HG02678 (cell line): ENCODE measurements around the gene KLHL14.

Source experiments
- ATAC-seq: cut with Tn5 transposase; IDR thresholded peaks from one replicate; pipeline ENCODE4 v1.9.1; 2021; ENCODE audit warnings: mild to moderate bottlenecking, moderate library complexity; ENCODE audit not compliant: unreplicated experiment

Gene KLHL14

DNA sequence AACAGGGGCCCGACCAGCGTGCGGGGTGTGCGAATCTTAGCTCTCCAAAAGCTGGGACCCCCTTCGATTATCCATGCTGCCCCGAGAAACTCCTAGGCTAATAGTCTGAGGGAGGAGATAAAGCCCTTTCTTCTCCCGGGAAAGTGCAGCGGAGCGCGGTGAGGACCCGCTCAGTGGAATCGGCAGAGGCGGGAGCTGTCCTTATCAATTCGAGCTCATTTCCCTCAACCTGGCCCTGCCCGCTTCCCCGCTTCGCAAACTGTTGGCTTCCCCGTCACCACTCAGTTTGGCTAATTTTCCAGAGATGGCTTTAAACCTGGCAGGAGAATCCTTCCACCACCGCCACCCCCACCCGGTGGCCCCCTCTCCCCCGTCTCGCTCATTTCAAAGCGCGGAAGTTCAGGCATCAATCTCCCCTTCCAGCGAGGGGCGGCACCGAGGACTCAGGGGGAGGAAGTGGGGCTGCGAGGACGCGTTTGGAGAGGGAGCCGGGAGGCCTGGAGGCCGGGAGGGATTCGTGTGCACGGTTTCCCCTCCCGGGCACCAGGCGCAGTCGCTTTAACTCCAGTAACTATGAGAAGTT, 1.6 kb downstream of the KLHL14 start:
- ATAC-seq: no peak

DNA sequence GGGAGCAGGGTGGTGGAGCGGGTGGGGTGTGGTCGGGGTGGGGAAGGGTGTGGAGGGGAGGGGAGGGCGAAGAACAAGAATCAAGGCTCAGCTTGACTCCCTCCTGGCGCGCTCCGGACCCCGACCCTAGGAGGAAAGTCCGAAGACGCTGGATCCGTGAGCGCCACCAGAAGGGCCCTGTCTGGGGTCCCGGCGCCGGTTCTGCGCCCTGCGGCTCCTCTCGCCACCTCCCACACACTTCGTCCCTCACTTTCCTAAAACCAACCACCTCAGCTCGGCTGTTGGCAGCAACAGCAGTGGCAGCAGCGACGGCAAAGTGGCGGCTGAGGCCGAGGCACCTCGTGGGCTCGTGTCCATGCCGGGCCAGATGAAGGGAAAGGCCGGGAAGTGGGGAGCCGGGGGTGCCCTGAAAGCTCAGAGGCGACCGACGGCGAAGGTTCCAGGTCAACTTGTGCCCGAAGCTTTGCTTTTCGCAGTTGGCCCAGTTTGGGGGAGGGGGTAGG, 2.1 kb downstream of the KLHL14 start:
- ATAC-seq: no peak

DNA sequence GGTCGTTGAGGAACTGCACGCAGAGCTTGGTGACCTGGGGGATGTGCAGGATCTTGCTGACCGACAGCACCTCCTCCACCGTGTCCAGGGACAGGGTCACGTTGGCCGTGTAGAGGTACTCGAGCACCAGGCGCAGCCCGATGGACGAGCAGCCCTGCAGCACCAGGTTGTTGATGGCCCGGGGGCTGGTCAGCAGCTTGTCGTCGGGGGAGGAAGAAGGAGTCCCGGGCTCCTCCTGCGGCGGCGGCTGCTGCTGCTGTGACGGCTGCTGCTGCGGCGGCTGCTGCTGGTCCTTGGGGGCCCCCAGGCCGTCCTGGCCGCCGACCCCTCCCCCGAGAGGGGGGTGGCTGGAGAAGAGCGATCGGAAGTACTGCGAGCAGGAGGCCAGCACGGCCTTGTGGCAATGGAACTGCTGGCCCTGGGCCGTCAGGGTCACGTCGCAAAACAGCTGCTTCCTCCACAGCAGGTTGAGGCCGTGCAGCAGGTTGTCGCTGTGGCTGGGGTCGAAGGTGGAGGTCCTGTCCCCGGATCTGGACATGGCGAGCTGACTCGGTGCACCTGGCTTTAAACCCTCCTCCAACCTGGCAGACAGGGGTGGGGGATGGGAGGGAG, 2.7 kb downstream of the KLHL14 start:
- ATAC-seq: no peak

DNA sequence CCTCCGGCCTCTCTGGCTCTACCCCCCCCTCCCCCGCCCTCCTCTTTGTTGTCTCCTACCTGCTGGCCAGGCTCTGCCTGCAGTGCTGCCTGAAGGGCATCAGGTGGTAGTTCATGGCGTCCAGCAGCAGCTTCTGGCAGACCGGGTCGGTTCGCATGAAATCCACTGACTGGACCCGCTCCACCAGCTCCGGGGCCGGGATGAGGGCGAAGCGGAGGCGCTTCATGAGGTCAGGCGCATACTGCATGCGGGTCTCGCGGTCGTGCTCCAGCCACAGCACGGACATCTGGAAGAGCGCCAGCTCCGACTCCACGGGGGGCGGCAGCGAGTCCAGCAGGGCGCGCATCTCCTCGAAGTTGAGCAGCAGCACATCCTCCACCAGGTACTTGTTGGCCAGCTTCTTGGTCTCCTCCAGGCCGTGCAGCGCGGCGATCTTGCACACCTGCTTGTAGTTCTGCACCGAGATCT, 3.2 kb downstream of the KLHL14 start:
- no peak for ATAC-seq

DNA sequence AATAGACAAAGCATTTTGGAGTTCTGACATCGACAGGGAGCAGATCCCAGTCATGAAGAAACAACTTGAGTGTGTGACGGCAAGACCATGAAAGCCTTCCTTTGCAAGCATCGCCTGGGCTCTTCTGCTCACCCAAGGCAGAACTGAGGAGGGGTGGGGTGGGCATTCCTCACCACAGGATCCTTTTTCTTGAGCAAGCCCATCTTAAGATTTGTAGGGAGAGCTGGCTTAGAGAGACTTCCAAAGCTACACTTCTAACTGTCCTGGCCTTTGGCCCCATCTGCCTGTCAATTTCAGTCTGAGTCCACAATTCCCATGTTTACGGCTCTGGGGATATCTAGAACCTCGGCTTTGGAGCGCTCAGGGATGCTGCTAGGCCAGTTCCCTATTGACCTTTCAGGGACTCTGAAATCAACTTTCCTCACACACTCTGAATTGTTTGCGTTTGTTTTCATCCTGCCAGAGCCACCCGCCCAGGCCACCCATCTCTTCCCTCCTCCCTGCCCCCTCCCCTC, 3.7 kb downstream of the KLHL14 start:
- ATAC-seq: no peak

DNA sequence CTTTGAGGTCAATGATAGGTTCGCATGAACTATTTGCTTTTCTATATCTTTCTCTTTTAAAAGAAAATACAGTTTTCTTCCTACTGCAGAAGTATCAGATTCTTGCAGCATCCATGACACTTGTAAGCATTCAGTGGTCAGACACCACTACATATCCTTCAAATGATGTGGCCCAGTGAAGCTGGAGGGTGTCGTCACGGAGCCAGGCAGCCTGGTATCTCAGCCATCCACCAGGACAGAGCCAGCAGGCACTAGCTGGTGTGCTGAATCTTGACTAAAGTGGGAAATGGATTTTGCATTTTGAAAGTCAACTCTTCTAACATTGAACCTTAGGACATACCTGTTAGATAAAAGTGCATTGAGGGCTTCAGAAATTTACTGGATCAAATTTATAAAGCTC, 5.4 kb downstream of the KLHL14 start:
- ATAC-seq: no peak

DNA sequence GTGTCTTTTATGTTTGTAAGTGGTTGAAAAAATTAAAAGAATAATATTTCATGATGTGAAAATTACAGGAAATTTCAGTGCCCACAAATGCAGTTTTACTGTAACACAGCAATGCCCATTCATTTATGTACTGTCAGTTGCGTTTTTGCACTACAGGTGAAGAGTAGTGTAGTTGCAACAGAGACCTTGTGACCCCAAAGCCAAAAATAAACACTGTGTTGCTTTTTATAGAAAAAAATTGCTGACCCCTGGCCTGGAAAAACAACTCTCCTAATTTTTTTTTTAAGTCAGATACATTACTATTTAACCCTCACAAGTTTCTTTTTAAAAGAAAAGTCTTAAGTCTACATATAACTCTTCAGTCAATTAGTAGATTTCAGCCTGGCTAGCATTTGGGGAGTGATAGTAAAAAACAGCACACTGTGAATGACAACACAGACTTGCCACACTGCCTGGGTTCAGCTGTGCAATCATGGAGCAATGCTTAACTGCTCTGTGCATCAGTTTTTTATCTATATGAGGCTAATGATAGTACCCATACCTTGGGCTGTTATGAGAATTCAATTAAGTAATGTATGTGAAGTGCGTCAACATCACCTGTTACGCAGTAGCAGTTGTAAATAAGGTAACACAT, 8.1 kb downstream of the KLHL14 start:
- no peak for ATAC-seq

DNA sequence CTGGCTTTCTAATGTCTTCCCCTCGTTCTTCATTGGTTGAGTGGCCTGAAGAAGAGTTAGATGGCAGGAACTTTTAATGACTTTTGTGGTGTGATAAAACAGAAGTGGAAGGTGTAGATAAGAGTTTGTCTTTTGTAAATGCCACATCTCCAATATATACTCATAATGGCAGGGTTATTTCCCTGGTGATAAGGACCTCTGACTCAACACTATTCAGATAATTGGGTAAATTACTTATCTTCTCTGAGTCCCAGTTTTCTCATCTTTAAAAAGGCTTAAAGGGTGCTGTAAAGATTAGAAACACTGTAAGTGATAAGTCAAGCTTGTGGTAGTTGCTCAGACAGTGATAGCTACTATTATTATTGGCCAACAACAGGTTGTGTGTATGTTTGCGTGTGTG, 9.5 kb downstream of the KLHL14 start:
- no peak for ATAC-seq

DNA sequence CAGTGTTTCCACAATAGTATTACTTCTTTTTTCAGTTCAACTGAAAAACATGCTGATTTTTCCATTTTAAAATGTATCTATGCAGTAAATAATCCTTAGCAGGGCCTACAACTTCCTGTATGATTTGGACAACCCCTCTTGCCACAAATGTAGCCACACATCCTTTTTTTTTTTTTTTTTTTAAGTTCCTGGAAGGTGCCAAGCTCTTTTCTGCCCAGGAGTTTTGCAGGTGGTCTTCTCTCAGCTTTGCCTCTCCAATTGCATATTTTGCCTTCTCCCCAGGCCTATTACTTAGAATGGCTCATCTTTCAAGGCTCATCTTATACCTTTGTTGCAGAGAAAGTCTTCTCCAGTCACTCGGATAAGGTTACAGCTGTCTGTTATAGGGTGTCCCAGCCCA, 11.6 kb downstream of the KLHL14 start:
- no peak for ATAC-seq

DNA sequence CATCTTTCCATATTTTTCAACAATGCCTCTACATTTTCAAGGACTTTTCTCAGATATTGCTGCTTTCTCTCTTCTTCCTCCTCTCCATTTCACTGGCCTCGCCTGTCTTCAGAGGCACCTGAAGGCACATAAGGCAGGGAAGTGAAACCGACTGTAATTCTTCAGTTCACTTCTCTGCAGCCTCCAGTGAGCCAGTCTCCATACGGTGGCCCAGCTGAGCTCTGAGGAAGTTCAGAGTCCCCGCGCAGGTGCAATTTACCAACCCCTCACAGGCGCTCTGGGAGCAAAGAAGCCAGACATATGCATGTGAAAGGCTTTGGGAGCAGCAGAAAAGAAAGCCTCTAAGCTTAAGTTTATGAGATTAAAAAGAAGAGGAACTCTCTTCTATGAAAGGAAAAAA, 12.4 kb downstream of the KLHL14 start:
- ATAC-seq: peak; percentile 99

DNA sequence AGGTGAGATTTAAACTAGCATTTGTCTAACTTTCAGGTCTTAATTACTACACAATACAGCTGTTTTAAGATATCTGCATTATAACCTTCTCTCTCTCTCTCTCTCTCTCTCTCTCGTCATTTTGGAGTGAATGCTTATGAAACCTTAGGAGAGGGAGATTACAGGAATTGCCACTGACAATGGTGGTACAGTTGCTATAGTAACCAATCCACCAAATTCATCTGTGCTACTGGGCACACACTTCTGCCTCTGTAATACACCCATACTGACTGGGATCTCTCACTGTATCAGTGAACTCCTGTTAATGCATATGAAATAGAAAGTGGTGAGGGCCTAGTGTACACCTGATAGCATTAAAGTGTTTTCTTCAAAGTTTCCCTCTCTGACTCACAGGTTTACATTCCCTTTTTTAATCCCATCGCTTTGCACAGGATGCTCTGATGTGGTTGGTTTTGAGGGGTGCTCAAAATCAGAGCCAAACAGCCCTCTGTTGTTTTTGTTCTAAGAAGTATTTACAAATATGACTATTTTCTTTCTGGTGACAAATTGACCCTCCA, 13.1 kb downstream of the KLHL14 start:
- ATAC-seq: no peak

DNA sequence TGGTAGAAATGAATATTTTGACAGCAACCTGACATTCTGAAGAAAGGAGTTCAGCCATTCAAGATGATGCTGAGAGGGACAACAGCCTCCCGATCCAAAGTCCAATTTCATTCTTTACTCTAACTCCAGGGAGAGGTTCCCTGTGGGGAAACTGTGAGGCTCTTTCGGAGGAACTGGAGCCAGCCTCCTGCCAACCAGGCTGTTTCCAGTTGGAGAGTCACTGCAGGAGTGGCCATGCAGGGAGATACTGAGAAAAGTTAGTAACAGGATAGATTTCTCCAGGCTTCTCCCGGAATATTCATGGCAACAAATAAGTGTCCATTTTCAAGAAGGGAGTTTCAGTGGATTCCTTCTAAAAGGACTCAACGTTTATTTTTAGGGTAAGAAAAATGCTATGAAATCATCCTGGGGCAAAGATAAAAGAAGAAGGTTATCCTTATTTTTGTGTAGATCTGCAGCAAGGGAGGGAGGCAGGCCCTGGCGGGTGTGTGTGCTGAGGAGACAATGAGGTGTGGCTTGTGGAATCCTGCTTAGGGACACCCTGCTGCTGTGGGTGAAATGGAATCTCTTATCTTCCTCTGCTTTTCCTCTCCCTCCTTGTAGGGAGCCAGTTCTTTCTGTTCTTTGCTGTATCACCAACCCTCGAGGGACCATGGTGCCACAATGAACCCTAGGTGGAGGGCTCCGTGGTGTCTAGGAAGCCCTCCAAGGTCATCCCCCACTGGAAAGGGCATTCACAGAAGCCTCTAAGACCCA, 18.1 kb downstream of the KLHL14 start:
- no peak for ATAC-seq

DNA sequence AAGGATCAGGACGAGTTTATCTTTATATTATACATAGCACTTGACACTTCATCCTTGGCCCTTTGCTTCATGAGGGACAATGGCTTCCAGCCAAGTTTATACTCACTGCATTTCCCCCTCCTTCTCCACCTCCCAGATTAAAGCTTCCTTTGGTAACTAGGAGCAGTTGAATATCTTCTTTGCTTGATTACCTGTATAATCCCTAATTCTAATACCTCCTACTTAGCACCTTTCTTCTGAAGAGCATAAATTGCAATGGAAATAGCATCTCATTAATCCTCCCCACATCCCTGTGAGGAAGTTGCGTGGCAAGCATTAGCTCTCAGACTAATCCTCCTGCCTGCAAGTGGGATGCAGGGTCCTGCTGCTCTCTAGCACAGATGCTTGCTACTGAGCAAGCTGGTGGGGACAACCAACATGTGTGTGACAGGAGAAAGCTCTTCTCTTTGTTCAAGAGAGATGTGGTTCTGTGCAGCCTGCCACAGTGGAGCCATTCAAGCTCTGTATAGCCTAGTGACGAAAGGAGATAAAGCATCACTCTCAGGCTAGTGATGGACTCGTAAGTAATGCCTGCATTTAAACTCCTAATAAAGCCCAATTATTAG, 19.1 kb downstream of the KLHL14 start:
- ATAC-seq: no peak

DNA sequence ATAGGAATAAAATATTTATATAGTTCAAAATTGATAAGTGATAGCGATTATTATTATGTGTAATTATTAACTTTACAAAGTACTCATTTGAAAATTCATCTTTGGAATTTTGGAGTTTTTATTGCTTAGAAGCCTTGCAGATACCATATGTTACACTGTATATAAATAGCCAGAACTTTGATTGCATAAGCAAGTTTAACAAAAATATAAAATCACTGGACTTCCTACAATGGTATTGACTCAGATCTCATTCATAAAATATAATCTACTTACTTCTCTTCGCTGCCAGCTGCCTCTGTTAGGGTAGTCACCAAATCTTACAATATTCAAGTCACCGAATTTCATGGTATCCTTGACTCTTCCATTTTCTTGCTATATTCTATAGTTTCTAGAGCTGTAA, 22.5 kb downstream of the KLHL14 start:
- ATAC-seq: no peak

DNA sequence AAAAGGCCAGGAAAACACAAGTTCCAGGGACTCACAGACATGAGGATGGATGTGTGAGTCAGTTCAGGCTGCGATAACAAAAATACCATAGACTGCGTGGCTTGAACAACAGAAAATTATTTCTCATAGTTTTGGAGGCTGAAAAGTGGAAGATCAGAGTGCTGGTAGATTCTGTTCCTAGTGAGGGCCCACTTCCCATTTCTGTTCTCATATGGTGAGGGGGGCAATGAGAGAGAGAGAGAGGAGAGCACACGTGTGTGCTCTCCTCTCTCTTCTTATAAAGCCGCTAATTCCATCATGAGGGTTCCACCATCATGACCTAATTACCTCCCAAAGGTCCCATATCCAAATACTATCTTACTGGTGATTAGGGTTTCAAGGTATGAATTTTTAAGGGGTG, 23.0 kb downstream of the KLHL14 start:
- no peak for ATAC-seq

DNA sequence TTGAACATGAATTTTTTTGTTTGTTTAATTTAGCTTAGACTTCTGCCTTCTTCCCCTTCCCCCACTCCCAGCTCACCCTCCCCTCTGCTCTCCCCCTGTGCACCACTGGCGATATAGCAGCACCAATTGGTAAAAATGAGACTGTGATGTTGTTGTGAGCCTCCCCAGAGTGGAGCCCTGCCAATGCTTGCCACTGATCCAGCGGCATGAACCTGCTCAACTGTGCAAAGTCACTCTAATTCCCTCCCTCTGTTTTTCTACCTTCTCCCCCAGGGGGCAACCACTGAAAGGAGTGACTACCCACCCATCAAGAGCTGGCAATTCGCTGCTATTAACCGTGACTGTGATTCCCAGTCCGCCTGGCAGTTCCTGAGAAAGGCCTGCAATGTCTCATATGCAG, 30.2 kb downstream of the KLHL14 start:
- ATAC-seq: no peak

DNA sequence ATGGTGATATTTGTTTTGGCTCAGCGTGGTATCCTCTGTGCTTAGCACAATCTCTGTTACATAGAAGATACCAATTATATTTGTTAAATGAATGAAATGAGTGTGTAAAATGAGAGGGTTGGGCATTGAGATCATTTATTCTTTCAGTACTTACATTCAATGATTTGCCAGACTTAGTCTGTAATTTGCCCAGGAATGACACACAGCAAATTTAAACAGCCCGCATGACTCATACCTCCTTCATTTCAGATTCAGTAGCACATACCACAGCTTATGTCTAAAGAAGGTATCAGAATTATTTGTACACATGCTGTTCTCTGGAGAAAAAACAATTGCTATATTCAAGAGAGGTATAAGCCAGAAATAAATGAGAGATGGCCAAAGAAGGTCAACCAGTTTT, 37.0 kb downstream of the KLHL14 start:
- ATAC-seq: no peak

DNA sequence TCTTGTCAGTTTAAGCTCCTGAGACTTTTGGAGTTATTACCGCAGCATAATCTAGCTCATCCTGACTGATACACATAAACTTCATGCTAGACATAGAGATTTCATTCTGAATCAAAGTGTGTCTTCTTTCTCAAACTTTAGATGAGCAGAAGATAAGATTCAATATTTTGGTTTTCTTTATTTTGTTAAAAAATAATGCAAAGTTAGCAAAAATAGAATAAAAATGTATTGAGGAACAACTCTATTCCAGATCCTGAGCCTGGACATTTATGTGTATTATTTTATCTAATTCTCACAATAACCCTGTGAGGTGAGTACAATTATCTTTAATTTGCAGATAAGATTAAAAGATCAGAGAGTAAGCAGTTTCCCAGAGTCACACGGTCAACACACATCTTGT, 38.4 kb downstream of the KLHL14 start:
- ATAC-seq: no peak

DNA sequence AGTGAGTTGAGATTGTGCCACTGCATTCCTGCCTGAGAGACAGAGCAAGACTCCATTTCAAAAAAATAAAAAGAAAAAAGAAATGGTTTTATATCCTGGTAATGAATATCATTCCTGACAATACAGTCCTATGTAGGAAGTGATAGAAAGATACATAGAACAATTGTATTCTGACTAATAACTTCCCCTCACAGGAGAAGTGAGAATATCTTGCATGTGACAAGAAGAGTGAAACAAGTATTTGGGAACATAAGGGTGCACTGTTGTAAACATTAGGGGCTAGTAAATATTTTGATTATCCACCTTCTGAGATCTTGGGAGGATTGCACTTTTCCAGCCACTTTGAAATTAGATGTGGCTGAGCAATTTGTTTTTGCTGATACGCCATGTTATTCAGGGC, 40.7 kb downstream of the KLHL14 start:
- no peak for ATAC-seq

DNA sequence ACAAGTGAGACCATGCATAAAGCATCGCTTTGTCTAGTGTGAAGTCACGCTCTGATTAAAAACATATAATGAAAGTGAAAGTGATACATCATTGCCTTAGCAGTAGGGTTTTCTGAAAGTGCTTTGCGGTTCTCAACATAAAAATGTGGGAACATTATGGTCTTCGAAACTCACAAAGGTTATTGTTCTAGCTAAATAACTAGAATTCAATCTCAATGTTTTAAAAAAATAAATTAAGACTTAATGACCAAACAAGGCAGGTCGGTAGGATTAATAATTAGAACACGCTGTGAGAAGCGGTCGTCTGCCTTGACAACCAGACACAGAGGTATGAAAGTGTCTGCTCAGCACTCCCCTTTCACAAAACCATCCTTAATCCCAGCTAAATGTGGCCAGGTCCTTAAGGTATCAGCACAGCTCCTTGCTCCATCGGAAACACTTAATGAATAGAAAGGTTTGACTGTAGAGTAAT, 42.2 kb downstream of the KLHL14 start:
- peak; percentile 98 for ATAC-seq

DNA sequence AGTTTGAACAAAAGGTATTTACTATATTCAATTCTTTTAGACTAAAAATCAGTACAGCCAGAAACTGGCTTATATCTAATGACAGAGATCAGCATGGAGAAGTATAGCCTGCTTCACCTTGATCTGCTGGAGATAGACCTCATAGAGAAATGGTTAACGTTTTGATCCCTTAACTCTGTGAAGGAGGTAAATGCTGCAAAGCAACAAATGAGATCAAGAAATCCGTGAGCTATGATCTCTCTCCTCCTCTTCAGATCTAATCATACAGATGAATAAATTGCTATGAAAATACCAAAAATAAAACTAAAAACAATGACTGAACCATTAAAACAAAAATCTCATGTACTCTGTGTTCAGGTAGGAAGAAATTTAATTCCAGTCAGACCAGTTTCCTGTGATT, 42.8 kb downstream of the KLHL14 start:
- no peak for ATAC-seq
